Neural progenitor cell (in vitro differentiated cells): ENCODE data around the gene POP7. TPM values are rescaled to one million over a fixed set of nuclear protein-coding genes. Genes with fewer than 3 reads are reported as not detected.

ENCODE experiments used
- DNase-seq: peaks from one replicate; pipeline ENCODE4 v3.0.0-alpha.2; 2016; ENCODE audit warnings: low spot score
- H2AFZ ChIP-seq: fragments of 200-600 bp; sonication (generic); replicated peaks from 2 replicates; pipeline ENCODE4 v1.6.1; 2016; ENCODE audit warnings: antibody characterized with exemption
- H3F3A ChIP-seq: fragments of 200-600 bp; sonication (generic); 2 replicates; pipeline ENCODE4 v1.6.1; 2016; ENCODE audit warnings: antibody characterized with exemption, low read depth
- H3K27ac ChIP-seq: fragments of 200-600 bp; sonication (generic); 2 replicates; pipeline ENCODE4 v1.5.1; 2016; ENCODE audit warnings: mild to moderate bottlenecking
- H3K27me3 ChIP-seq: fragments of 200-600 bp; sonication (generic); 2 replicates; pipeline ENCODE4 v1.6.1; 2016; ENCODE audit warnings: mild to moderate bottlenecking, moderate library complexity
- H3K36me3 ChIP-seq: fragments of 200-600 bp; sonication (generic); 2 replicates; pipeline ENCODE4 v1.5.1; 2016
- H3K4me1 ChIP-seq: fragments of 200-600 bp; sonication (generic); 2 replicates; pipeline ENCODE4 v1.6.1; 2016; ENCODE audit warnings: mixed run types
- H3K4me2 ChIP-seq: fragments of 200-600 bp; sonication (generic); 2 replicates; pipeline ENCODE4 v1.6.1; 2016
- H3K4me3 ChIP-seq: fragments of 200-600 bp; sonication (generic); 2 replicates; pipeline ENCODE4 v1.5.1; 2016
- H3K79me2 ChIP-seq: fragments of 200-600 bp; sonication (generic); 2 replicates; pipeline ENCODE4 v1.6.1; 2016; ENCODE audit warnings: low read depth
- H3K9ac ChIP-seq: fragments of 200-600 bp; sonication (generic); 2 replicates; pipeline ENCODE4 v1.6.1; 2016
- H3K9me3 ChIP-seq: fragments of 200-600 bp; sonication (generic); 2 replicates; pipeline ENCODE4 v1.5.1; 2016; ENCODE audit warnings: low read depth
- H4K20me1 ChIP-seq: fragments of 200-600 bp; sonication (generic); 2 replicates; pipeline ENCODE4 v1.6.1; 2016; ENCODE audit warnings: low read depth
- H3K27ac Mint-ChIP-seq: 3 replicates; pipeline ENCODE4 v1.8.0; 2021; ENCODE audit warnings: mixed read lengths
- H3K27me3 Mint-ChIP-seq: 2 replicates; pipeline ENCODE4 v1.8.0; 2022; ENCODE audit warnings: low read depth, mild to moderate bottlenecking, inconsistent platforms, moderate library complexity, mixed read lengths; ENCODE audit not compliant: insufficient read depth
- H3K36me3 Mint-ChIP-seq: 3 replicates; pipeline ENCODE4 v1.8.0; 2021; ENCODE audit warnings: mixed read lengths
- H3K4me1 Mint-ChIP-seq: 3 replicates; pipeline ENCODE4 v1.8.0; 2021; ENCODE audit warnings: mixed read lengths
- H3K4me3 Mint-ChIP-seq: 3 replicates; pipeline ENCODE4 v1.8.0; 2021; ENCODE audit warnings: mild to moderate bottlenecking, moderate library complexity, mixed read lengths
- H3K9me3 Mint-ChIP-seq: 3 replicates; pipeline ENCODE4 v1.8.0; 2020; ENCODE audit warnings: mixed read lengths
- CTCF ChIP-seq: fragments of 200-600 bp; sonication (generic); IDR thresholded peaks from 2 replicates; pipeline ENCODE4 v1.5.1; 2017; ENCODE audit warnings: antibody characterized with exemption, mild to moderate bottlenecking
- EZH2 ChIP-seq: fragments of 200-600 bp; sonication (generic); IDR thresholded peaks from 2 replicates; pipeline ENCODE4 v1.6.1; 2017; ENCODE audit warnings: antibody characterized with exemption, mild to moderate bottlenecking, moderate library complexity
- EZH2phosphoT487 ChIP-seq: fragments of 200-600 bp; sonication (generic); IDR thresholded peaks from 2 replicates; pipeline ENCODE4 v1.6.1; 2017; ENCODE audit warnings: antibody characterized with exemption
- total RNA-seq: library from RNA; depleted of rRNA; stranded (reverse); fragments of >200 nt; gene quantifications from 2 replicates; pipeline ENCODE4 v1.2.3, GENCODE V29; 2015; ENCODE audit warnings: low replicate concordance

Gene POP7
- total RNA-seq, 1 donor from 2014 or later, result 19.4 TPM

- Histone ChIP-seq H3K4me1 (no peaks in the 10 kb centered on the region), H2AFZ (no peak overlapping the region), H3F3A (peaks cover 47% of the 10 kb centered on the region), H3K9ac (no peak overlapping the region), H3K79me2 (peaks cover 19% of the 10 kb centered on the region), H4K20me1 (peaks cover 68% of the 10 kb centered on the region), H3K27ac (no peak overlapping the region), H3K9me3 (no peaks in the 10 kb centered on the region), H3K27me3 (peaks cover 13% of the 10 kb centered on the region), H3K4me3 (peak overlapping the region; percentile 100), H3K4me2 (peak overlapping the region; percentile 99), H3K36me3 (no peaks in the 10 kb centered on the region)
- no peak for DNase-seq
- peaks cover 6% of the 10 kb centered on the region for H3K36me3 Mint-ChIP-seq
- TF ChIP-seq EZH2phosphoT487 (no peak), EZH2 (no peak), CTCF (no peak)
- peaks cover 6% of the 10 kb centered on the region for H3K27me3 Mint-ChIP-seq
- peak overlapping the region; percentile 88 for H3K4me3 Mint-ChIP-seq
- peaks cover 8% of the 10 kb centered on the region for H3K4me1 Mint-ChIP-seq
- H3K9me3 Mint-ChIP-seq, result no peaks in the 10 kb centered on the region
- H3K27ac Mint-ChIP-seq, result no peak overlapping the region
These were observed 29.2 kb upstream of the POP7 start for GRCh38 chr7:100676501-100677306.

DNA sequence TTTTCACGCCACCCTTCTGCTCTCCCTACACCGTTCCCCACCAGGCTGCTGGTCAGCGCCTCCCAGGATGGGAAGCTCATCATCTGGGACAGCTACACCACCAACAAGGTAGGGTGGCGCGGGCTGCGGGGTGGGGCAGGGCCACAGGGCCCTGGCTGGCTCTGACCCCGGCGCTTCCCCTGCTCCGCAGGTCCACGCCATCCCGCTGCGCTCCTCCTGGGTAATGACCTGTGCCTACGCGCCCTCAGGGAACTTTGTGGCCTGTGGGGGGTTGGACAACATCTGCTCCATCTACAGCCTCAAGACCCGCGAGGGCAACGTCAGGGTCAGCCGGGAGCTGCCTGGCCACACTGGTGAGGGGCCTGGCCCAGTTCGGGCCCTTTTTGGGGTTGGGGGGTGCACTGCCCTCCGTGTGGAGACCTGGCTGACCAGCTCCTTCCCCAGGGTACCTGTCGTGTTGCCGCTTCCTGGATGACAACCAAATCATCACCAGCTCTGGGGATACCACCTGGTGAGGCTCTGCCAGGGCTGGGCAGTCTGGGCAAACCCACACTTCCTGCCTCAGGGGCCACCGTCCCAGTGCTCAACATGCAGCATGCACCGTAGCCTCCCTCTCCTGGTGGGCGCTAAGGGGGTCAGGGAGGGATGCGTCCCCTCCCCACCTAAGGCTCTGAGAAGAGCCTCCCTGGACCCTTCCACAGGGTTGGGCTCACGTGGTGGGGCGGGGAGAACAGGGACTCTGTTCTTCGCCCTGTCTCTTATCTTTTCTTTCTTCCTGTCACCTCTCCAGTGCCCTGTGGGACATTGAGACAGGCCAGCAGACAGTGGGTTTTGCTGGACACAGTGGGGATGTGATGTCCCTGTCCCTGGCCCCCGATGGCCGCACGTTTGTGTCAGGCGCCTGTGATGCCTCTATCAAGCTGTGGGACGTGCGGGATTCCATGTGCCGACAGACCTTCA, 28.3 kb upstream of the POP7 start:
- Mint-ChIP-seq H3K4me3 (peak overlapping the region; percentile 88), H3K4me1 (peaks cover 8% of the 10 kb centered on the region), H3K9me3 (no peaks in the 10 kb centered on the region), H3K36me3 (peaks cover 6% of the 10 kb centered on the region), H3K27me3 (peaks cover 5% of the 10 kb centered on the region), H3K27ac (peak overlapping the region; percentile 93)
- Histone ChIP-seq H3K27me3 (peaks cover 5% of the 10 kb centered on the region), H3K36me3 (no peaks in the 10 kb centered on the region), H3K4me1 (no peaks in the 10 kb centered on the region), H3K4me2 (no peak overlapping the region), H3K9ac (no peak overlapping the region), H3K27ac (no peak overlapping the region), H4K20me1 (peaks cover 74% of the 10 kb centered on the region), H3F3A (peaks cover 53% of the 10 kb centered on the region), H3K9me3 (no peaks in the 10 kb centered on the region), H2AFZ (no peak overlapping the region), H3K79me2 (peaks cover 19% of the 10 kb centered on the region), H3K4me3 (no peak overlapping the region)
- TF ChIP-seq EZH2, result no peak
- TF ChIP-seq EZH2phosphoT487, result no peak
- no peak for TF ChIP-seq CTCF
- DNase-seq, result no peak

GRCh38 chr7:100678291-100678984, 27.5 kb upstream of the POP7 start:
- Histone ChIP-seq H3K4me1 (no peaks in the 10 kb centered on the region), H4K20me1 (peaks cover 81% of the 10 kb centered on the region), H3K36me3 (no peaks in the 10 kb centered on the region), H3K9ac (no peak overlapping the region), H3K79me2 (peaks cover 19% of the 10 kb centered on the region), H3K9me3 (no peaks in the 10 kb centered on the region), H3K4me2 (no peak overlapping the region), H3K4me3 (no peak overlapping the region), H3K27ac (peak overlapping the region; percentile 83), H3K27me3 (no peaks in the 10 kb centered on the region), H3F3A (peaks cover 53% of the 10 kb centered on the region), H2AFZ (no peak overlapping the region)
- H3K9me3 Mint-ChIP-seq, result no peaks in the 10 kb centered on the region
- peak overlapping the region; percentile 88 for H3K27ac Mint-ChIP-seq
- TF ChIP-seq EZH2, result no peak
- no peak for TF ChIP-seq EZH2phosphoT487
- no peak for TF ChIP-seq CTCF
- DNase-seq, result no peak
- peak overlapping the region; percentile 79 for H3K4me3 Mint-ChIP-seq
- peaks cover 9% of the 10 kb centered on the region for H3K36me3 Mint-ChIP-seq
- H3K4me1 Mint-ChIP-seq, result peaks cover 8% of the 10 kb centered on the region
- peaks cover 3% of the 10 kb centered on the region for H3K27me3 Mint-ChIP-seq
